Activated CD8-positive, alpha-beta T cell treated with anti-CD3 and anti-CD28 coated beads, Interleukin-2, amount 10 ng/mL, durations not matched to agents 7 days and 5 days (primary cell): Measurements from ENCODE around the gene CCT8. TPM values are rescaled to one million over a fixed set of nuclear protein-coding genes. Genes with fewer than 3 reads are reported as not detected.
"Not testable (repeated sequence)": the region's sequence is repeated elsewhere in the genome, so short reads cannot be mapped to it uniquely, and the experiment has no call there.

Experiments used
- ATAC-seq: fragments of 150-1000 bp; cut with Tn5 transposase; one replicate; pipeline ENCODE4 v1.10.0; 2021; ENCODE audit warnings: moderate library complexity
- CTCF ChIA-PET: fragments of 350-600 bp; sonication (Branson Sonifier 250); formaldehyde crosslinking; loops from one replicate; lab custom pipeline; 2021; ENCODE audit warnings: antibody characterized with exemption; lab: Charles Lee
- POLR2A ChIA-PET: fragments of 350-600 bp; sonication (Branson Sonifier 250); formaldehyde crosslinking; loops from one replicate; lab custom pipeline; 2021; ENCODE audit warnings: antibody characterized with exemption; lab: Charles Lee
- DNase-seq: peaks from one replicate; pipeline ENCODE4 v3.0.0-alpha.2; 2020
- H3K27ac Mint-ChIP-seq: one replicate; pipeline ENCODE4 v1.8.0; 2021; ENCODE audit warnings: mild to moderate bottlenecking, mixed read lengths
- H3K27me3 Mint-ChIP-seq: one replicate; pipeline ENCODE4 v1.8.0; 2021; ENCODE audit warnings: low read depth, mixed read lengths
- H3K36me3 Mint-ChIP-seq: one replicate; pipeline ENCODE4 v1.8.0; 2021; ENCODE audit warnings: low read depth, mixed read lengths
- H3K4me1 Mint-ChIP-seq: one replicate; pipeline ENCODE4 v1.8.0; 2021; ENCODE audit warnings: low read depth, mixed read lengths
- H3K4me3 Mint-ChIP-seq: one replicate; pipeline ENCODE4 v1.8.0; 2021; ENCODE audit warnings: mild to moderate bottlenecking, mixed read lengths
- H3K9me3 Mint-ChIP-seq: one replicate; pipeline ENCODE4 v1.8.0; 2022; ENCODE audit warnings: mixed read lengths; ENCODE audit not compliant: insufficient read depth
- total RNA-seq, 2 experiments: library from RNA; stranded (reverse); gene quantifications; one replicate each; pipeline ENCODE4 v1.2.3, GENCODE V29; 2021

The CCT8 gene
- total RNA-seq, 2 experiments from 2014 or later, result 243 to 246 TPM

DNA sequence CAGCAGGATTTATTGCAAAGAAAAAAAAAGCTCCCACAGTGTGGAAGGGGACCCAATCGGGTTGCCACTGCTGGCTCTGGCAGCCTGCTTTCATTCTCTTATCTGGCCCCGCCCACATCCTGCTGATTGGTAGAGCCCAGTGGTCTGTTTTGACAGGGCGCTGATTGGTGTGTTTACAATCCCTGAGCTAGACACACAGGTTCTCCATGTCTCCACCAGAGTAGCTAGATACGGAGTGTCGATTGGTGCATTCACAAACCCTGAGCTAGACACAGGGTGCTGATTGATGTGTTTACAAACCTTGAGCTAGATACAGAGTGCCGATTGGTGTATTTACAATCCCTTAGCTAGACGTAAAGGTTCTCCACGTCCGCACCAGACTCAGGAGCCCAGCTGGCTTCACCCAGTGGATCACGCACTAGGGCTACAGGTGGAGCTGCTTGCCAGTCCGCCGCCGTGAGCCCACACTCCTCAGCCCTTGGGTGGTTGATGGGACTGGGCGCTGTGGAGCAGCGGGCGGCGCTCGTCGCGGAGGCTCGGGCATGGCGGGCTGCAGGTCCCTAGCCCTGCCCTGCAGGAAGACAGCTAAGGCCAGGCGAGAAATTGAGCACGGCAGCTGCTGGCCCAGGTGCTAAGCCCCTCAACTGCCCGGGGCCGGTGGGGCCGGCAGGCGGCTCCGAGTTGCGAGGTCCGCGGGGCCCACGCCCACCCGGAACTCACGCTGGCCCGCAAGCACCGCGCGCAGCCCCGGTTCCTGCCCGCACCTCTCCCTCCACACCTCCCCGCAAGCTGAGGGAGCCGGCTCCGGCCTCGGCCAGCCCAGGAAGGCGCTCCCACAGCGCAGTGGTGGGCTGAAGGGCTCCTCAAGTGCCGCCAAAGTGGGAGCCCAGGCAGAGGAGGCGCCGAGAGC lies 3.5 kb upstream of the CCT8 start:
- not testable (repeated sequence) for H3K9me3 Mint-ChIP-seq, H3K27me3 Mint-ChIP-seq
- Mint-ChIP-seq H3K27ac (peak overlapping the region; percentile 93), H3K36me3 (peaks cover 28% of the 10 kb centered on the region), H3K4me1 (peaks cover 59% of the 10 kb centered on the region), H3K4me3 (peak overlapping the region; percentile 75)
- ATAC-seq (peak; percentile 8), DNase-seq (peak; percentile 86)
- CTCF ChIA-PET, result interaction anchor here (0.9 to 1.2 kb wide), 4 partner anchors 84 to 373 kb away, joined by 3 to 5 read pairs (median 3); partner anchors contain the start of genes BACH1 and LTN1
- POLR2A ChIA-PET, result interaction anchor here (0.6 to 2.6 kb wide), 6 partner anchors 52 to 374 kb away, joined by 3 to 24 read pairs (median 4); partner anchors contain the start of genes BACH1 and USP16

DNA sequence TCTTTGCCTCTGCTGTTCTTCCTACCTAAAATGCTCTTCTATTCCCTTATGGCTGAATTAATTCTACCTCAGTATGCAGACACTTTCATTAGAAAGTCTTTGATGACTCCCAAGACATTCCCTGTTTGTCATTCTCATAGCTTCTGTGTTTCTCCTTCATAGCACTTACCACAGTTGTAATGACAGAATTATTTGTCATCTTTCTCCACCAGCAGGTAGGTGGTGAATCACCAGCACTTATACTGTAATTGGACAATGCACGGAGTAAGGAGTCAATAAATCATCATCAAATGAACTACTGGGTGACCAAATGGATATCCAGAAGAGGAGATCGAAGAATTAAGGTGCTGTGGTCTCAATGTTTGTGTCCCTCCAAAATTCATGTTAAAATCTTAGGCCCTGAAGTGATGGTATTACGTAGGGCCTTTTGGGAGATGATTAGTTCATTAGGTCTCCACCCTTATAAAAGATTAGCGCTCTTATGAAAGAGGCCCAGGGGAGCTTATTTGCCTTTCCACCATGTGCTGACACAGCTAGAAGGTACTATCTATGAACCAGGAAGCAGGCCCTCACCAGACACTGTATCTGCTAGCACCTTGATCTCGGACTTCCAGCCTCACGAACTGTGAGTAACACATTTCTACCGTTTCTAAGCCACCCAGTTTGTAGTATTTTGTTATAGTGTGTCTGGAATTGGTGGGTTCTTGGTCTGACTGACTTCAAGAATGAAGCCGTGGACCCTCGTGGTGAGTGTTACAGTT lies 2.4 kb upstream of the CCT8 start:
- Mint-ChIP-seq H3K4me1 (peaks cover 69% of the 10 kb centered on the region), H3K36me3 (peaks cover 35% of the 10 kb centered on the region), H3K4me3 (peak overlapping the region; percentile 71), H3K27ac (peak overlapping the region; percentile 90), H3K27me3 (no peaks in the 10 kb centered on the region), H3K9me3 (no peaks in the 10 kb centered on the region)
- ChIA-PET POLR2A (interaction anchor here (0.6 to 2.6 kb wide), 5 partner anchors 52 to 375 kb away, joined by 3 to 24 read pairs (median 3); partner anchors contain the start of genes BACH1 and USP16), CTCF (interaction anchor here (1.0 to 1.4 kb wide), 3 partner anchors 13 to 121 kb away, joined by 3 to 4 read pairs (median 3); no protein-coding TSS in a partner anchor)
- ATAC-seq (no peak), DNase-seq (no peak)

DNA sequence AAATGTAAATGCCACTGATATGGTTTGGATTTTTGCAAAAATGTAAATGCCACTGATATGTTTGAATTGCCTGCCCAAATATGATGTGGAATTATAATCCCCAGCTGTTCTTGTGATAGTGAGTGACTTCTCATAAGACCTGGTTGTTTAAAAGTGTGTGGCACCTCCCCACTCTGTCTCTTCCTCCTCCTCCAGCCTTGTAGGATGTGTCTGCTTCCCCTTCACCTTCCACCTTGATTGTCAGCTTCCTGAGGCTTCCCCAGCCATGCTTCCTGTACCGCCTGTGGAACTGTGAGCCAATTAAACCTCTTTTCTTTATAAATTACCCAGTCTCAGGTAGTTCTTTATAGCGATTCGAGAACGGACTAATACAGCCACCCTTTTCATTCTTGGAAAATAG lies 1.3 kb upstream of the CCT8 start:
- POLR2A ChIA-PET, result interaction anchor here (1.1 to 1.4 kb wide), 2 partner anchors 71 to 225 kb away, joined by 3 to 7 read pairs; no protein-coding TSS in a partner anchor
- H3K4me1 Mint-ChIP-seq, result peaks cover 66% of the 10 kb centered on the region
- H3K27me3 Mint-ChIP-seq, result no peaks in the 10 kb centered on the region

DNA sequence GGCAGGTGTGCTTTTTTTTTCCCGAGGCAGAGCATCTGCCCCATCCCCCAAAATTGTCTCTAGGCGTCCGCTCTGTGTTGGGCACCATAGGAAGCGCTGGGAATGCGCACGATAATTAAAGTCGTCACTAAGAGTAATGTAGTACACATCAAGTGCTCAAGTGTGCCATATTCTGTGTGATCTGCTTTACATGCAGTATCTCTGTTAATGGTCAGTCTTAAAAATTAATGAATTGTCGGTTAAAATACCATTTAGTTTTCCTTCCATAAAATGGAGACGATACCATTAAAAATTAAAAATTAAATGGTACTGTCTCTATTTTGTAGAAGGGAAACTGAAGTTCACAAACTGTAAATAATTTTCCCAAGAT lies 544 bp upstream of the CCT8 start:
- H3K4me3 Mint-ChIP-seq, result peak overlapping the region; percentile 98
- peaks cover 61% of the 10 kb centered on the region for H3K4me1 Mint-ChIP-seq
- H3K36me3 Mint-ChIP-seq, result peaks cover 43% of the 10 kb centered on the region
- H3K27me3 Mint-ChIP-seq, result no peaks in the 10 kb centered on the region
- no peaks in the 10 kb centered on the region for H3K9me3 Mint-ChIP-seq
- ATAC-seq (peak; percentile 25), DNase-seq (no peak)
- ChIA-PET POLR2A (interaction anchor here (0.5 to 4.0 kb wide), 18 partner anchors 9 to 292 kb away, joined by 3 to 44 read pairs (median 4); partner anchors contain the start of genes LTN1, RWDD2B and USP16), CTCF (interaction anchor here (0.8 to 4.2 kb wide), 6 partner anchors 49 to 303 kb away, joined by 3 to 13 read pairs (median 4); partner anchors contain the start of gene USP16)
- H3K27ac Mint-ChIP-seq, result peak overlapping the region; percentile 99

More for the DNA sequence above, 1.3 kb upstream of the CCT8 start:
- DNase-seq (no peak), ATAC-seq (no peak)
- no peaks in the 10 kb centered on the region for H3K9me3 Mint-ChIP-seq
- H3K27ac Mint-ChIP-seq, result peak overlapping the region; percentile 60
- H3K36me3 Mint-ChIP-seq, result peaks cover 40% of the 10 kb centered on the region
- H3K4me3 Mint-ChIP-seq, result peak overlapping the region; percentile 26
- CTCF ChIA-PET, result interaction anchor here (1.1 kb wide), 1 partner anchor 226 kb away, joined by 4 read pairs; no protein-coding TSS in a partner anchor

DNA sequence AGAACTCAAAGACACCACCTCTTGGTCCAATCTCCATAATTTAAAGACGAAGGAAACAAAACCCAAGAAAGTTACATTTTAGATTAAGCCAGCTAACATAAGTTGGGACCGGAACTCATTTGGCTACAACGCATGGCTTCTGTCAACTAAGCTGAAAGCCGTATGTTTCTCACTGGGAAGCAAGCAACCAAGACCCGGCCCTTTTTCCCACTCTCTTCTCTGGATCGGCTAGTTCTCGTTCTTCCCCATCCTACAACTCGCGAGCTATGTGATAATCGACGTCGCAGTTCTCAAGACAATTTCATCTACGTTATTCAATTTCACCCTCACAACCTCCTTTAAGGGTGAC lies 601 bp downstream of the CCT8 start:
- POLR2A ChIA-PET, result interaction anchor here (0.7 to 4.0 kb wide), 10 partner anchors 11 to 377 kb away, joined by 3 to 44 read pairs (median 5); partner anchors contain the start of genes LTN1, RWDD2B and USP16
- no peaks in the 10 kb centered on the region for H3K9me3 Mint-ChIP-seq
- peaks cover 52% of the 10 kb centered on the region for H3K4me1 Mint-ChIP-seq
- DNase-seq (no peak), ATAC-seq (no peak)
- H3K27me3 Mint-ChIP-seq, result no peaks in the 10 kb centered on the region
- CTCF ChIA-PET, result interaction anchor here (1.4 to 4.2 kb wide), 3 partner anchors 39 to 304 kb away, joined by 3 to 13 read pairs (median 3); no protein-coding TSS in a partner anchor
- peak overlapping the region; percentile 99 for H3K27ac Mint-ChIP-seq
- H3K36me3 Mint-ChIP-seq, result peaks cover 46% of the 10 kb centered on the region
- peak overlapping the region; percentile 98 for H3K4me3 Mint-ChIP-seq

DNA sequence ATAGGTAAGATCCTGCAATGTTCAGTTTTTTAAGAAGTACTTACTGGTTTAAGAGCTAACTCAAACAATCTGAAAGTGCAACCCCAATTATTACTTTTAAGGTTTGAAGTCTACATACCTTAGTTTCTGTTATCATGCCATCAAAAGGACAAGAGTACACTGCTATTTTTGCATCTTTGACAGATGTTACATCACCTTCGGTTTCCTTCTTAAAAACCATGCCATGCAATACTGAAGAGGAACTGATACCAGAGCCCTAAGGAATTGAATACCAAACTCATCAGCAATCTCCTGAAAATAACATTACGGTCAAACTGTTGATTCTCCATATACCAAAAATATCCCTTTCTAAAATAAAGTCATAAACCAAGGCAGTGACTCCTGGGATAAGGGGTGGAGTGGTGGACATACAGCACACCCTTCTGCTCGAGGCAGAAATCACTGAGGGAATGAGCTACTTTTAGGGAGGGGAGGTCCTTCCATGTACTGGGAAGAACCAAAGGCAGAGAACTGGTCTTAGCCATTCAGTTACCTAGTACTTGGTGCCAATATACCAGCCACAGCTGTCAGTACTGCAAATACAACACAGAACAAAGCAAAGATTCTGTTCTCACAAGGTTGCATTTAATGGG lies 8.5 kb downstream of the CCT8 start:
- ATAC-seq (no peak), DNase-seq (no peak)
- Mint-ChIP-seq H3K36me3 (peaks cover 75% of the 10 kb centered on the region), H3K4me3 (no peak overlapping the region), H3K27me3 (no peaks in the 10 kb centered on the region), H3K27ac (no peak overlapping the region), H3K9me3 (no peaks in the 10 kb centered on the region), H3K4me1 (peaks cover 6% of the 10 kb centered on the region)
- ChIA-PET CTCF (interaction anchor here (0.7 to 1.0 kb wide), 2 partner anchors 16 to 39 kb away, joined by 3 read pairs; no protein-coding TSS in a partner anchor), POLR2A (interaction anchor here (0.9 to 1.2 kb wide), 2 partner anchors 9 to 40 kb away, joined by 4 read pairs; partner anchors contain the start of genes CCT8 and USP16)

DNA sequence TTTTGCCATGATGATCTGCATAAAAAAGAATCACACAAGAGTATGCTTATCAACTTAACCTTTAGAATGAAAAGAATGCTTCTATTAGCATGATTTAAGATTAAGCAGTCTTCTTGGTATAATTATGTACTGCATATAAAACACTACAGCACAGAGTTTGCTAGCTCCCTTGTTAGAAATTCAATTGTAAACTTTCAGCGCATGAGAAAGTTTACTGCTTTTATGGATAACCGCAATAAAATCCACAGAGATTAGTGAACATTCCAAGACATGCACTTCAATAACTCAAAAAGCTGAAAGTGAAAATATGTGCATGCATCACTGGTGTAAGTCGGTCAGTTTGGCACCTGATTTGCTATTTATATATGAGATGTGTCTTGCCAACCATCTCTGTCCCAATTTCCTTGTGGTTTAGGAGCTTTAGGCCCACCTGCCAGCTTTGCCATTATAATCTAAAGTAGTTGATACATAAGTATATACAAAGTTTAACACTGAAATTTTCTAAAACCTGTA lies 16.9 kb downstream of the CCT8 start:
- H3K4me3 Mint-ChIP-seq, result no peak overlapping the region
- H3K36me3 Mint-ChIP-seq, result peaks cover 44% of the 10 kb centered on the region
- H3K9me3 Mint-ChIP-seq, result no peaks in the 10 kb centered on the region
- POLR2A ChIA-PET, result interaction anchor here (0.8 kb wide), 1 partner anchor 32 kb away, joined by 3 read pairs; the partner anchor contains the start of gene USP16
- H3K27ac Mint-ChIP-seq, result no peak overlapping the region
- DNase-seq (no peak), ATAC-seq (no peak)
- H3K4me1 Mint-ChIP-seq, result no peaks in the 10 kb centered on the region
- no peaks in the 10 kb centered on the region for H3K27me3 Mint-ChIP-seq
- CTCF ChIA-PET, result no interaction called here

DNA sequence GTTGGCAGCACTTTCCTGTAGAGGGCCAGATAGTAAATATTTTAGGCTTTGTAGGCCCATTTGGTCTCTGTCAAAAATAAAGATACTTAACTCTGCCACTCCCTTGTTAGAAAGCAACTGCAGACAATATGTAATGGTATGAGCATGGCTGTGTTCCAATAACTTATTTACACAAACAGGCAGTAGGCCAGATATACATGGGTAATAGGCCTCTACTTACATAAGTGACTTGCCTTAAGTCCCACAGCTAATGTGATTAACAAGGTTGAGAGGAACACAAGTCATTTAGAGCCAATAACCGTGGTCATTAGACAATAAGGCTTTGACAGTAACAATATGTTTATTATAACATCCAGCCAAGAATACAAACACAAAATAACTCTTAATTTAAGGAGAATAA lies 17.4 kb downstream of the CCT8 start:
- CTCF ChIA-PET, result no interaction called here
- POLR2A ChIA-PET, result interaction anchor here (0.8 kb wide), 1 partner anchor 31 kb away, joined by 3 read pairs; the partner anchor contains the start of gene USP16
- DNase-seq, result no peak
- Mint-ChIP-seq H3K36me3 (peaks cover 38% of the 10 kb centered on the region), H3K4me3 (no peak overlapping the region), H3K9me3 (no peaks in the 10 kb centered on the region), H3K27me3 (no peaks in the 10 kb centered on the region), H3K4me1 (no peaks in the 10 kb centered on the region), H3K27ac (no peak overlapping the region)
- ATAC-seq, result no peak

DNA sequence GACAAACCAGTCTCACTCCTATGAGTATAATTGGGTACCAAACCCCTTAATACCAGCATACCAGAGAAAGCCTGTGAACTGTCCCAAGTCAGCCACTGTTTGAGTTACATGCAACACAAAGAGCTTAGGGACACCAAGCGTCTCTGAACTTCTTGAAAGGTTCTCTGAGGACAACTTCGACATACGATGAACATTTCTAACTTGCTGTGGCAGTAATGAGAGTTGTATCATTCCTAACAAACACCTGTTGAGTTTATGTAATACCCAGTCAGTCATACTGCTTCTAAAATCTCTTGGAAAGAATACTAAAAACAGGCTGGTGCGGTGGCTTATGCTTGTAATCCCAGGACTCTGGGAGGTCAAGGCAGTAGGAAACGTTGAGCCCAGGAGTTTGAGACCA lies 18.4 kb downstream of the CCT8 start:
- H3K9me3 Mint-ChIP-seq, result no peaks in the 10 kb centered on the region
- no peaks in the 10 kb centered on the region for H3K27me3 Mint-ChIP-seq
- no peak overlapping the region for H3K27ac Mint-ChIP-seq
- H3K4me3 Mint-ChIP-seq, result no peak overlapping the region
- H3K36me3 Mint-ChIP-seq, result peaks cover 31% of the 10 kb centered on the region
- ChIA-PET POLR2A (interaction anchor here (0.6 kb wide), 1 partner anchor 12 kb away, joined by 3 read pairs; no protein-coding TSS in a partner anchor), CTCF (no interaction called here)
- ATAC-seq (no peak), DNase-seq (no peak)
- H3K4me1 Mint-ChIP-seq, result no peaks in the 10 kb centered on the region

DNA sequence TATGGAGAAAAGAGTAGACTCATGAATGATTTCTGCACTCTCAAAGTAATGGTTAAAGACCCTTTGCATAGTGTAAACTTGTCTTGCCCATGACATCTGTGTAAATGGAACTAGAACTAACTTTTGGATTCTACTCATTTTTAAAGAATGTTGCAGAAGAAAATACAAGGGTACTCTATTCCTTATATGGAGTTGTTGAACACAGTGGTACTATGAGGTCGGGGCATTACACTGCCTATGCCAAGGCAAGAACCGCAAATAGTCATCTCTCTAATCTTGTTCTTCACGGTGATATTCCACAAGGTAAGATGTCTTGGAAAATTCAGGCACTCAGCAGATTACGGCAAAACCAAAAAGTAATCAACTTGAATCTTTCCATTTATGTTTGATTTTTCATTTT lies 19.8 kb downstream of the CCT8 start:
- H3K36me3 Mint-ChIP-seq, result peaks cover 36% of the 10 kb centered on the region
- no peaks in the 10 kb centered on the region for H3K4me1 Mint-ChIP-seq
- no peaks in the 10 kb centered on the region for H3K9me3 Mint-ChIP-seq
- no peaks in the 10 kb centered on the region for H3K27me3 Mint-ChIP-seq
- ATAC-seq (no peak), DNase-seq (no peak)
- H3K4me3 Mint-ChIP-seq, result no peak overlapping the region
- H3K27ac Mint-ChIP-seq, result no peak overlapping the region
- ChIA-PET POLR2A (no interaction called here), CTCF (no interaction called here)
